Activated CD4-positive, alpha-beta T cell treated with anti-CD3 and anti-CD28 coated beads for 48 hours (primary cell): ENCODE measurements around the gene MAD1L1.
"Not testable (repeated sequence)": the region's sequence is repeated elsewhere in the genome, so short reads cannot be mapped to it uniquely, and the experiment has no call there.

Source experiments
- DNase-seq: peaks from one replicate; pipeline ENCODE4 v3.0.0-alpha.2; 2020

Gene MAD1L1

GRCh38 chr7:2080477-2080876 lies 152.3 kb downstream of the MAD1L1 start:
- no peak for DNase-seq

- DNase-seq: no peak
Measured at GRCh38 chr7:2080060-2080387, 152.7 kb downstream of the MAD1L1 start.

GRCh38 chr7:2079332-2080059 lies 153.2 kb downstream of the MAD1L1 start:
- DNase-seq: no peak

- DNase-seq: no peak
Measured at GRCh38 chr7:2078899-2079298, 153.8 kb downstream of the MAD1L1 start.

GRCh38 chr7:2076649-2077064 lies 156.1 kb downstream of the MAD1L1 start:
- no peak for DNase-seq

- no peak for DNase-seq
Measured at GRCh38 chr7:2075811-2076210, 156.9 kb downstream of the MAD1L1 start.

GRCh38 chr7:2074691-2075090 lies 158.1 kb downstream of the MAD1L1 start:
- DNase-seq: no peak

- no peak for DNase-seq
Measured at GRCh38 chr7:2072798-2073197, 159.9 kb downstream of the MAD1L1 start.

GRCh38 chr7:2072042-2072441 lies 160.7 kb downstream of the MAD1L1 start:
- DNase-seq: no peak

GRCh38 chr7:2071133-2071832 lies 161.5 kb downstream of the MAD1L1 start:
- no peak for DNase-seq

GRCh38 chr7:2070151-2070763 lies 162.5 kb downstream of the MAD1L1 start:
- no peak for DNase-seq

- DNase-seq: no peak
Measured at GRCh38 chr7:2069472-2069860, 163.3 kb downstream of the MAD1L1 start.

- no peak for DNase-seq
Measured at GRCh38 chr7:2068693-2069471, 163.9 kb downstream of the MAD1L1 start.

GRCh38 chr7:2066251-2066919 lies 166.4 kb downstream of the MAD1L1 start:
- DNase-seq: peak; percentile 29

- no peak for DNase-seq
Measured at GRCh38 chr7:2065528-2065927, 167.2 kb downstream of the MAD1L1 start.

- no peak for DNase-seq
Measured at GRCh38 chr7:2063563-2064260, 169.0 kb downstream of the MAD1L1 start.

GRCh38 chr7:2062648-2063047 lies 170.1 kb downstream of the MAD1L1 start:
- no peak for DNase-seq

- no peak for DNase-seq
Measured at GRCh38 chr7:2060701-2061100, 172.0 kb downstream of the MAD1L1 start.

- DNase-seq: no peak
Measured at GRCh38 chr7:2059964-2060700, 172.6 kb downstream of the MAD1L1 start.

- not testable (repeated sequence) for DNase-seq
Measured at GRCh38 chr7:2058246-2058645, 174.5 kb downstream of the MAD1L1 start.

GRCh38 chr7:2055956-2056355 lies 176.8 kb downstream of the MAD1L1 start:
- no peak for DNase-seq

- no peak for DNase-seq
Measured at GRCh38 chr7:2054927-2055326, 177.8 kb downstream of the MAD1L1 start.
